Measurements from ENCODE around the gene EPX. TPM values are rescaled to one million over a fixed set of nuclear protein-coding genes. Genes with fewer than 3 reads are reported as not detected.

Gene EPX
- total RNA-seq, 2 experiments from 2014 or later, result not detected

GRCh38 chr17:58244963-58245362, 52.4 kb downstream of the EPX start:
- H3K27me3 Mint-ChIP-seq, result peaks cover 39% of the 10 kb centered on the region
- intact Hi-C loops (cut with DNase I, micrococcal nuclease), result no loop called here
- H3K4me3 Mint-ChIP-seq, result no peak overlapping the region
- no peaks in the 10 kb centered on the region for H3K36me3 Mint-ChIP-seq (ENCODE audit: low read depth)
- peaks cover 17% of the 10 kb centered on the region for H3K4me1 Mint-ChIP-seq
- H3K27ac Mint-ChIP-seq, result no peak overlapping the region
- no peak for ATAC-seq
- CTCF ChIA-PET, result no interaction called here
- POLR2A ChIA-PET, result interaction anchor here (0.6 kb wide), 1 partner anchor 8 kb away, joined by 4 read pairs; no protein-coding TSS in a partner anchor
- DNase-seq, result no peak
- H3K9me3 Mint-ChIP-seq (ENCODE audit: low read depth), result no peaks in the 10 kb centered on the region

- CTCF ChIA-PET, result no interaction called here
- no peaks in the 10 kb centered on the region for H3K9me3 Mint-ChIP-seq (ENCODE audit: low read depth)
Measured at GRCh38 chr17:58245428-58246103, 53.0 kb downstream of the EPX start.

GRCh38 chr17:58246104-58246740, 53.7 kb downstream of the EPX start:
- CTCF ChIA-PET, result interaction anchor here (0.7 to 2.7 kb wide), 4 partner anchors 26 to 1306 kb away, joined by 3 to 7 read pairs (median 4); no protein-coding TSS in a partner anchor
- ATAC-seq (no peak), DNase-seq (no peak)
- POLR2A ChIA-PET, result no interaction called here
- H3K27ac Mint-ChIP-seq, result no peak overlapping the region
- H3K4me1 Mint-ChIP-seq, result peaks cover 17% of the 10 kb centered on the region
- intact Hi-C loops (cut with DNase I, micrococcal nuclease), result no loop called here
- H3K27me3 Mint-ChIP-seq, result peaks cover 37% of the 10 kb centered on the region
- H3K9me3 Mint-ChIP-seq (ENCODE audit: low read depth), result no peaks in the 10 kb centered on the region
- no peak overlapping the region for H3K4me3 Mint-ChIP-seq
- no peaks in the 10 kb centered on the region for H3K36me3 Mint-ChIP-seq (ENCODE audit: low read depth)

More at GRCh38 chr17:58245428-58246103, 53.0 kb downstream of the EPX start:
- H3K4me3 Mint-ChIP-seq, result no peak overlapping the region
- DNase-seq (no peak), ATAC-seq (no peak)
- no peaks in the 10 kb centered on the region for H3K36me3 Mint-ChIP-seq (ENCODE audit: low read depth)
- H3K4me1 Mint-ChIP-seq, result peaks cover 17% of the 10 kb centered on the region
- intact Hi-C loops (cut with DNase I, micrococcal nuclease), result no loop called here
- H3K27ac Mint-ChIP-seq, result no peak overlapping the region
- H3K27me3 Mint-ChIP-seq, result peaks cover 38% of the 10 kb centered on the region
- POLR2A ChIA-PET, result no interaction called here

GRCh38 chr17:58246781-58247180, 54.3 kb downstream of the EPX start:
- H3K36me3 Mint-ChIP-seq (ENCODE audit: low read depth), result no peaks in the 10 kb centered on the region
- peaks cover 17% of the 10 kb centered on the region for H3K4me1 Mint-ChIP-seq
- H3K27me3 Mint-ChIP-seq, result peaks cover 37% of the 10 kb centered on the region
- H3K9me3 Mint-ChIP-seq (ENCODE audit: low read depth), result no peaks in the 10 kb centered on the region
- ATAC-seq, result no peak
- CTCF ChIA-PET, result interaction anchor here (0.6 to 2.7 kb wide), 6 partner anchors 17 to 1305 kb away, joined by 3 to 7 read pairs (median 4); no protein-coding TSS in a partner anchor
- H3K4me3 Mint-ChIP-seq, result no peak overlapping the region
- no peak for DNase-seq
- POLR2A ChIA-PET, result interaction anchor here (0.7 kb wide), 1 partner anchor 29 kb away, joined by 3 read pairs; no protein-coding TSS in a partner anchor
- no peak overlapping the region for H3K27ac Mint-ChIP-seq
- intact Hi-C loops (cut with DNase I, micrococcal nuclease), result no loop called here

- ATAC-seq (no peak), DNase-seq (no peak)
- Mint-ChIP-seq H3K36me3 (ENCODE audit: low read depth) (no peaks in the 10 kb centered on the region), H3K9me3 (ENCODE audit: low read depth) (no peaks in the 10 kb centered on the region), H3K27ac (no peak overlapping the region), H3K27me3 (peaks cover 41% of the 10 kb centered on the region), H3K4me3 (no peak overlapping the region), H3K4me1 (peaks cover 13% of the 10 kb centered on the region)
- POLR2A ChIA-PET, result no interaction called here
- CTCF ChIA-PET, result interaction anchor here (0.6 to 2.7 kb wide), 12 partner anchors 9 to 241 kb away, joined by 3 to 8 read pairs (median 4); partner anchors contain the start of genes HSF5 and LPO
- intact Hi-C loops (cut with DNase I, micrococcal nuclease), result no loop called here
Measured at GRCh38 chr17:58247511-58248363, 55.2 kb downstream of the EPX start.

GRCh38 chr17:58248955-58249269, 56.4 kb downstream of the EPX start:
- no peak for ATAC-seq
- intact Hi-C loops (cut with DNase I, micrococcal nuclease), result loop anchor here in 1 of 2 experiments (1.0 kb wide), 1 partner anchor 198 kb away; no protein-coding TSS in a partner anchor
- H3K27ac Mint-ChIP-seq, result no peak overlapping the region

GRCh38 chr17:58249270-58250133, 57.0 kb downstream of the EPX start:
- H3K36me3 Mint-ChIP-seq (ENCODE audit: low read depth), result no peaks in the 10 kb centered on the region
- POLR2A ChIA-PET, result interaction anchor here (0.6 to 1.2 kb wide), 2 partner anchors 30 to 165 kb away, joined by 3 read pairs; partner anchors contain the start of gene MKS1

More at GRCh38 chr17:58248955-58249269, 56.4 kb downstream of the EPX start:
- ChIA-PET POLR2A (no interaction called here), CTCF (interaction anchor here (0.7 to 2.7 kb wide), 14 partner anchors 9 to 410 kb away, joined by 3 to 11 read pairs (median 7); partner anchors contain the start of gene HSF5)
- peaks cover 29% of the 10 kb centered on the region for H3K27me3 Mint-ChIP-seq
- no peak for DNase-seq
- H3K9me3 Mint-ChIP-seq (ENCODE audit: low read depth), result no peaks in the 10 kb centered on the region
- no peak overlapping the region for H3K4me3 Mint-ChIP-seq
- H3K4me1 Mint-ChIP-seq, result peaks cover 11% of the 10 kb centered on the region
- no peaks in the 10 kb centered on the region for H3K36me3 Mint-ChIP-seq (ENCODE audit: low read depth)

GRCh38 chr17:58250344-58251011, 58.0 kb downstream of the EPX start:
- no peak for DNase-seq
- no peaks in the 10 kb centered on the region for H3K36me3 Mint-ChIP-seq (ENCODE audit: low read depth)
- CTCF ChIA-PET, result interaction anchor here (0.5 to 2.6 kb wide), 25 partner anchors 8 to 1959 kb away, joined by 3 to 11 read pairs (median 4); partner anchors contain the start of genes HSF5, LPO and RNF43
- no peaks in the 10 kb centered on the region for H3K9me3 Mint-ChIP-seq (ENCODE audit: low read depth)
- ATAC-seq, result no peak
- no peak overlapping the region for H3K27ac Mint-ChIP-seq
- POLR2A ChIA-PET, result interaction anchor here (1.2 kb wide), 1 partner anchor 31 kb away, joined by 3 read pairs; the partner anchor contains the start of gene MKS1
- no peak overlapping the region for H3K4me3 Mint-ChIP-seq
- H3K4me1 Mint-ChIP-seq, result peaks cover 13% of the 10 kb centered on the region
- peaks cover 31% of the 10 kb centered on the region for H3K27me3 Mint-ChIP-seq
- intact Hi-C loops (cut with DNase I, micrococcal nuclease), result no loop called here

More at GRCh38 chr17:58249270-58250133, 57.0 kb downstream of the EPX start:
- Mint-ChIP-seq H3K4me1 (peaks cover 11% of the 10 kb centered on the region), H3K27me3 (peaks cover 27% of the 10 kb centered on the region), H3K27ac (no peak overlapping the region), H3K4me3 (peak overlapping the region; percentile 64), H3K9me3 (ENCODE audit: low read depth) (no peaks in the 10 kb centered on the region)
- ATAC-seq (peak; percentile 92), DNase-seq (peak; percentile 85)
- intact Hi-C loops (cut with DNase I, micrococcal nuclease), result loop anchor here in 1 of 2 experiments (1.0 kb wide), 1 partner anchor 198 kb away; no protein-coding TSS in a partner anchor
- CTCF ChIA-PET, result interaction anchor here (0.5 to 2.6 kb wide), 30 partner anchors 9 to 1958 kb away, joined by 3 to 11 read pairs (median 4); partner anchors contain the start of genes HSF5, LPO and RNF43

- ATAC-seq, result no peak
- H3K27me3 Mint-ChIP-seq, result peaks cover 26% of the 10 kb centered on the region
- H3K36me3 Mint-ChIP-seq (ENCODE audit: low read depth), result no peaks in the 10 kb centered on the region
- intact Hi-C loops (cut with DNase I, micrococcal nuclease), result no loop called here
- no peak for DNase-seq
- no peak overlapping the region for H3K4me3 Mint-ChIP-seq
- ChIA-PET POLR2A (no interaction called here), CTCF (interaction anchor here (0.7 kb wide), 2 partner anchors 76 to 536 kb away, joined by 3 read pairs; no protein-coding TSS in a partner anchor)
- no peak overlapping the region for H3K27ac Mint-ChIP-seq
- no peaks in the 10 kb centered on the region for H3K9me3 Mint-ChIP-seq (ENCODE audit: low read depth)
- H3K4me1 Mint-ChIP-seq, result peaks cover 13% of the 10 kb centered on the region
Measured at GRCh38 chr17:58252141-58252540, 59.6 kb downstream of the EPX start.

- no peak overlapping the region for H3K27ac Mint-ChIP-seq
- ChIA-PET CTCF (interaction anchor here (0.6 kb wide), 1 partner anchor 137 kb away, joined by 3 read pairs; no protein-coding TSS in a partner anchor), POLR2A (no interaction called here)
- H3K27me3 Mint-ChIP-seq, result peaks cover 28% of the 10 kb centered on the region
- H3K36me3 Mint-ChIP-seq (ENCODE audit: low read depth), result no peaks in the 10 kb centered on the region
- intact Hi-C loops (cut with DNase I, micrococcal nuclease), result no loop called here
- ATAC-seq (no peak), DNase-seq (no peak)
- H3K9me3 Mint-ChIP-seq (ENCODE audit: low read depth), result no peaks in the 10 kb centered on the region
- peaks cover 8% of the 10 kb centered on the region for H3K4me1 Mint-ChIP-seq
- no peak overlapping the region for H3K4me3 Mint-ChIP-seq
Measured at GRCh38 chr17:58253082-58253481, 60.6 kb downstream of the EPX start.
